ENCODE measurements around the gene PCDHGC5. TPM values are rescaled to one million over a fixed set of nuclear protein-coding genes. Genes with fewer than 3 reads are reported as not detected.

PCDHGC5 gene
- polyA plus RNA-seq, 4 donors, result 0.11 to 0.61 (median 0.34) TPM

DNA sequence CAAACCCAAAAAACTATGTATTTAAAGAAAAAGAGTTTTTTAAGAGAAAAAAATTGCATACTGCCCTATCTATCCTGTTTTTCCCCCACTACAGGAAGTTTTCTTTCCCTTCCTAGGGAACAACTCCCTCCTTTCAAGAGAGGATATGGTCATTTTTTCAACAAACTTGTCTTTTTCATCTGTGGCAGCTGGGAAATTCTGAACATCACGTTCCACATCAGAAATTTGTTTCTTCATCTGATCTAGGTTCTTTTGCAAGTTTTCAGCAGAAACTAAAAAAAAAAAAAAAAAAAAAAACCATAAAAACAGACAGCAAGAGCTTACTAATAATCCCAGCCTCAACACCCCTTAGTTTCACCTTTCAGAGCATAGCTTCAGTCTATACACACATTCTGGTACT lies 38.5 kb downstream of the PCDHGC5 start:
- no peak for DNase-seq (ENCODE audit: low read depth in 4 of 4, low spot score in 3 of 4)

- no peak for DNase-seq (ENCODE audit: low read depth in 4 of 4, low spot score in 3 of 4)
These were observed 39.6 kb downstream of the PCDHGC5 start for GRCh38 chr5:141528291-141528984.

DNA sequence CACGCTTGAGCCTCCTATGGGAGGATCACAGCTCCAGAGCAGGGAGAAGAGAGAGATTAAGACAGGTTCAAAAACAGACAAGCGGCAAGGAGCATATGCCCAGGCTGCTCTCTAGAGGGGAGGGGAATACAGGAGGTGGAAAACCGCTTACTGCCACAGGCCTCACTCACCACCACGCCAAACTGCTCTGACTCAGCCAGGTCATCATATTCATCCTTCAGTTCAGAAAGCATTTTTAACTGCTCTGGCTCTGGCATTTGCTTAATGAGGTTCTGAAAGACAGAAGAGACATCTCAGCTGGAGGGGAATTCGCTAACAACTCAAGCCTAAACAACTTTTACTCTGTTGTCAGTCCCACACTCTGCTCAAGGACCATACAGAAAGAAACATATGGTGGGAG lies 40.1 kb downstream of the PCDHGC5 start:
- no peak for DNase-seq (ENCODE audit: low read depth in 4 of 4, low spot score in 3 of 4)

GRCh38 chr5:141529873-141530272 lies 41.0 kb downstream of the PCDHGC5 start:
- no peak for DNase-seq (ENCODE audit: low read depth in 4 of 4, low spot score in 3 of 4)

DNA sequence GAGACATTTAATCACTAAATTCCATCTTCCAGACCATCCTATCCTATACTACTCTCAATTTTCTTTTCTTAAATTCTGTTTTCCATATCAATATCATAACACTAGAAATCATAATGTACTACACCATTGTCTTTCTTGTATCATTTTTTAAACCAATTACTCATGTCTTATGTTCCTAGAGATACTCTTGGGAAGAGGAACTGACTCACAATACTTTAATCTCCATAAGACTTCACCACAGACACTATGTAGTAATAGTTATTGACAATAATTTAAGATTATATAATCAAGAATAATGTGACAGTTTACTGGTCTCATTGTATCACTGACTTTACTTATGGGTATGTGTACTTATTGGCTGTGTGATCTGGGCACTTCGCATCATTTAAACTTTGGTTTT lies 43.8 kb downstream of the PCDHGC5 start:
- DNase-seq (ENCODE audit: low read depth in 4 of 4, low spot score in 3 of 4), result no peak

GRCh38 chr5:141533897-141534296 lies 45.0 kb downstream of the PCDHGC5 start:
- no peak for DNase-seq (ENCODE audit: low read depth in 4 of 4, low spot score in 3 of 4)

GRCh38 chr5:141534492-141535213 lies 45.8 kb downstream of the PCDHGC5 start:
- DNase-seq (ENCODE audit: low read depth in 4 of 4, low spot score in 3 of 4), result no peak

Other genes with a start within 250 kb of the PCDHGC5 start
- gene PCDHB15, start 243.7 kb upstream of the PCDHGC5 start, polyA plus RNA-seq (ENCODE audit: insufficient read length in 4 of 4), result 10 to 100 TPM; 14.7 to 17.0 (median 16.0) TPM
- under 1 TPM in 1 of 4 donors, not detected in 3; 0.04 TPM for gene SLC25A2, start 185.0 kb upstream of the PCDHGC5 start, polyA plus RNA-seq (ENCODE audit: insufficient read length in 4 of 4)
- gene TAF7, start 168.3 kb upstream of the PCDHGC5 start, polyA plus RNA-seq (ENCODE audit: insufficient read length in 4 of 4), result 100 to 1,000 TPM; 146 to 183 (median 171) TPM
- 1 to 10 TPM in 2 of 4 donors, under 1 TPM in 2; 0.74 to 1.3 (median 0.96) TPM for gene PCDHGA1, start 158.6 kb upstream of the PCDHGC5 start, polyA plus RNA-seq (ENCODE audit: insufficient read length in 4 of 4)
- gene PCDHGA2, start 150.3 kb upstream of the PCDHGC5 start, polyA plus RNA-seq (ENCODE audit: insufficient read length in 4 of 4), result 1 to 10 TPM; 5.8 to 7.7 (median 6.1) TPM
- 1 to 10 TPM; 2.2 to 4.2 (median 3.1) TPM for gene PCDHGA3, start 145.3 kb upstream of the PCDHGC5 start, polyA plus RNA-seq (ENCODE audit: insufficient read length in 4 of 4)
- gene PCDHGB1, start 139.0 kb upstream of the PCDHGC5 start, polyA plus RNA-seq (ENCODE audit: insufficient read length in 4 of 4), result 1 to 10 TPM; 1.3 to 2.4 (median 2.0) TPM
- gene PCDHGA4, start 134.1 kb upstream of the PCDHGC5 start, polyA plus RNA-seq (ENCODE audit: insufficient read length in 4 of 4), result 1 to 10 TPM; 2.3 to 3.1 (median 2.5) TPM
- 1 to 10 TPM; 3.4 to 4.7 (median 3.9) TPM for gene PCDHGB2, start 129.1 kb upstream of the PCDHGC5 start, polyA plus RNA-seq (ENCODE audit: insufficient read length in 4 of 4)
- gene PCDHGA5, start 124.9 kb upstream of the PCDHGC5 start, polyA plus RNA-seq (ENCODE audit: insufficient read length in 4 of 4), result 1 to 10 TPM; 2.2 to 3.0 (median 2.5) TPM
- gene PCDHGB3, start 118.8 kb upstream of the PCDHGC5 start, polyA plus RNA-seq (ENCODE audit: insufficient read length in 4 of 4), result 1 to 10 TPM; 1.7 to 2.3 (median 2.0) TPM
- 1 to 10 TPM; 5.4 to 9.1 (median 6.5) TPM for gene PCDHGA6, start 115.2 kb upstream of the PCDHGC5 start, polyA plus RNA-seq (ENCODE audit: insufficient read length in 4 of 4)
- 1 to 10 TPM; 2.1 to 2.8 (median 2.2) TPM for gene PCDHGA7, start 106.3 kb upstream of the PCDHGC5 start, polyA plus RNA-seq (ENCODE audit: insufficient read length in 4 of 4)
- gene PCDHGB4, start 101.4 kb upstream of the PCDHGC5 start, polyA plus RNA-seq (ENCODE audit: insufficient read length in 4 of 4), result 1 to 10 TPM; 4.3 to 6.6 (median 6.0) TPM
- gene PCDHGA8, start 96.4 kb upstream of the PCDHGC5 start, polyA plus RNA-seq (ENCODE audit: insufficient read length in 4 of 4), result under 1 TPM; 0.30 to 0.52 (median 0.32) TPM
- 10 to 100 TPM in 1 of 4 donors, 1 to 10 TPM in 3; 9.4 to 11.0 (median 9.7) TPM for gene PCDHGB5, start 91.1 kb upstream of the PCDHGC5 start, polyA plus RNA-seq (ENCODE audit: insufficient read length in 4 of 4)
- gene PCDHGA9, start 86.3 kb upstream of the PCDHGC5 start, polyA plus RNA-seq (ENCODE audit: insufficient read length in 4 of 4), result 1 to 10 TPM; 5.5 to 6.5 (median 6.0) TPM
- 1 to 10 TPM; 7.0 to 8.3 (median 8.2) TPM for gene PCDHGB6, start 81.1 kb upstream of the PCDHGC5 start, polyA plus RNA-seq (ENCODE audit: insufficient read length in 4 of 4)
- 1 to 10 TPM; 3.7 to 3.9 (median 3.9) TPM for gene PCDHGA10, start 76.1 kb upstream of the PCDHGC5 start, polyA plus RNA-seq (ENCODE audit: insufficient read length in 4 of 4)
- 10 to 100 TPM; 15.4 to 16.6 (median 15.9) TPM for gene PCDHGB7, start 71.4 kb upstream of the PCDHGC5 start, polyA plus RNA-seq (ENCODE audit: insufficient read length in 4 of 4)
- gene PCDHGA11, start 68.0 kb upstream of the PCDHGC5 start, polyA plus RNA-seq (ENCODE audit: insufficient read length in 4 of 4), result 1 to 10 TPM; 4.4 to 5.5 (median 4.9) TPM
- gene PCDHGA12, start 58.6 kb upstream of the PCDHGC5 start, polyA plus RNA-seq (ENCODE audit: insufficient read length in 4 of 4), result 1 to 10 TPM in 3 of 4 donors, under 1 TPM in 1; 0.97 to 2.1 (median 1.7) TPM
- gene PCDHGC3, start 13.1 kb upstream of the PCDHGC5 start, polyA plus RNA-seq (ENCODE audit: insufficient read length in 4 of 4), result 100 to 1,000 TPM; 105 to 128 (median 117) TPM
- 1 to 10 TPM; 2.8 to 3.4 (median 3.2) TPM for gene PCDHGC4, start 4.1 kb upstream of the PCDHGC5 start, polyA plus RNA-seq (ENCODE audit: insufficient read length in 4 of 4)
- 10 to 100 TPM; 62.7 to 71.7 (median 70.4) TPM for gene DIAPH1, start 129.9 kb downstream of the PCDHGC5 start, polyA plus RNA-seq (ENCODE audit: insufficient read length in 4 of 4)
- 100 to 1,000 TPM in 1 of 4 donors, 10 to 100 TPM in 3; 93.3 to 102 (median 95.2) TPM for gene HDAC3, start 147.8 kb downstream of the PCDHGC5 start, polyA plus RNA-seq (ENCODE audit: insufficient read length in 4 of 4)
- gene RELL2, start 147.9 kb downstream of the PCDHGC5 start, polyA plus RNA-seq (ENCODE audit: insufficient read length in 4 of 4), result 1 to 10 TPM in 2 of 4 donors, under 1 TPM in 2; 0.73 to 1.4 (median 1.1) TPM
- gene FCHSD1, start 162.3 kb downstream of the PCDHGC5 start, polyA plus RNA-seq (ENCODE audit: insufficient read length in 4 of 4), result 10 to 100 TPM; 11.6 to 14.3 (median 13.8) TPM
- gene ARAP3, start 193.1 kb downstream of the PCDHGC5 start, polyA plus RNA-seq (ENCODE audit: insufficient read length in 4 of 4), result 10 to 100 TPM; 19.8 to 24.4 (median 20.9) TPM